Epithelial cell of proximal tubule (primary cell): Measurements from ENCODE around the gene PPIE. TPM values are rescaled to one million over a fixed set of nuclear protein-coding genes. Genes with fewer than 3 reads are reported as not detected.

Source experiments
- DNase-seq: peaks from one replicate; pipeline ENCODE4 v3.0.0-alpha.2; 2011; ENCODE audit warnings: low read depth
- H3K4me3 ChIP-seq: 2 replicates; pipeline ENCODE4 v1.5.1; 2011; ENCODE audit warnings: low read depth, mild to moderate bottlenecking, low read length
- CTCF ChIP-seq: conservative IDR thresholded peaks from 2 replicates; pipeline ENCODE4 v1.5.1; 2012; ENCODE audit warnings: low read depth, mild to moderate bottlenecking, low read length
- total RNA-seq: library from RNA; depleted of rRNA; stranded (reverse); fragments of >200 nt; gene quantifications from 2 replicates; pipeline ENCODE4 v1.2.3, GENCODE V29; 2015

PPIE gene
- total RNA-seq, 1 donor from 2014 or later = 58.7 TPM

- no peak overlapping the region for H3K4me3 ChIP-seq
- TF ChIP-seq CTCF = peak; percentile 58
- no peak for DNase-seq
Observed at GRCh38 chr1:39720094-39720999, 18.3 kb upstream of the PPIE start.

GRCh38 chr1:39721664-39722063 is 17.0 kb upstream of the PPIE start:
- TF ChIP-seq CTCF = no peak
- no peak for DNase-seq
- H3K4me3 ChIP-seq = no peak overlapping the region

- H3K4me3 ChIP-seq = no peak overlapping the region
- no peak for DNase-seq
- TF ChIP-seq CTCF = no peak
Observed at GRCh38 chr1:39722495-39722894, 16.2 kb upstream of the PPIE start.

- no peak for DNase-seq
- TF ChIP-seq CTCF = no peak
- H3K4me3 ChIP-seq = no peak overlapping the region
Observed at GRCh38 chr1:39726600-39726999, 12.1 kb upstream of the PPIE start.

GRCh38 chr1:39727221-39727931 is 11.3 kb upstream of the PPIE start:
- H3K4me3 ChIP-seq = no peak overlapping the region
- DNase-seq = no peak
- TF ChIP-seq CTCF = no peak

- no peak for DNase-seq
- no peak for TF ChIP-seq CTCF
- no peak overlapping the region for H3K4me3 ChIP-seq
Observed at GRCh38 chr1:39727932-39728317, 10.8 kb upstream of the PPIE start.

GRCh38 chr1:39729030-39729429 is 9.7 kb upstream of the PPIE start:
- DNase-seq = no peak
- no peak overlapping the region for H3K4me3 ChIP-seq
- peak; percentile 8 for TF ChIP-seq CTCF
